Stimulated activated CD8-positive, alpha-beta memory T cell treated with anti-CD3 and anti-CD28 coated beads, Interleukin-4, amount 100 ng/mL, for 4 hours (primary cell): ENCODE data around the gene KRT9.
"Not testable (repeated sequence)": the region's sequence is repeated elsewhere in the genome, so short reads cannot be mapped to it uniquely, and the experiment has no call there.

Experiments
- DNase-seq, 2 donors: peaks; one replicate each; pipeline ENCODE4 v3.0.0-alpha.2; 2020; ENCODE audit warnings: low read depth in 2 of 2, low spot score in 1 of 2

KRT9 gene

DNA sequence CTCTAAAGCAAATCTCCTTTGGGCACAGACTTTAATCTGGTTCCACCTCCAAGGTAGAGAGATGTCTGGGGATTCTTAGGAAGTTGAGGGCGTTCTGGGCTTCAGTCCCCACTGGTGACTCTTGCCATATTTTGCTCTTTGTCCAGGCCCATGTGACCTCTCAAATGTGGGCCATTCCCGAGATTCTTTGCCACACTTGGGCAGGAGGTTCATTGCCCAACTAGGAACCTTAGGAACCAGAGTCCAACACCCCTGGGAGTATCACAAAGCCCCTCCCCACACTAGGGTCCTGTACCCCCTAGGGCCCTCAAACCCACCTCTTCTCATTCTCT, 8.4 kb upstream of the KRT9 start:
- no peak for DNase-seq

DNA sequence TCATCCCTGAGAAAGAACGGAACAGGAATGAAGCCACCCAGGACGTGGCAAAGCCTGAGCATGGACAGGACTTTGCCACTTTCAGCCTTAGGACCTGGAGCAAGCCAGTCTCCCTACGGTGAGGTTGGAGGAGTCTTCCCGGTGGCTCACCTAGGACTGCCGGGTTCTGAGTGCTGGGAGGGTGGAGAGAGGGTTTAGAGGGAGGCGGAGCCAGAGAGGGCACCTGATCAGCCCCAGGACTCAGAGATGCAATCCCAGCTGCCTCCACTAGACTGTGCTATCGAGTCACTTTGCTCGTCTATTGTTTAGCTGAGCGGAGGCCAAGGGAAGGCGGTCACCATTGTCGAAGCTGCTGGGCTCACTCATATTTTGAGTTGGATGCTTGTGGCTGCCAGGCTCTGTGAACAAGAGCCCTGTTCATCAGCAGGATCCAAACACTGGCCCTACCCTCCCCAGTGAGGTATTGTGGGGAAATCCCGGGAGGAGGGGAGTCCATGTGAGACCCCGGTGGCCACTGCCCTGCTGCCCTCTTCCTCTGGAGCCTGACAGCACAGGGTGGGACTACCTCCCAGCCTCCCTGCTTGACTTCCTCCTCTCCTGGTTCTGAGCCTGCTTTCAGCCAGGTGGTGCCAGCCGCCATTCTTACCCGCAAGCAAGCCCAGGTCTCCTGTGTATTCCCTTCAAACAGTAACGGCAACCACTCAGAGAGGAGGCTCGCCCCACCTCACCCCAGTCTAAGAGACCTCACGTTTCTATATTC, 7.8 kb upstream of the KRT9 start:
- peak; percentile 3 to 11 for DNase-seq

DNA sequence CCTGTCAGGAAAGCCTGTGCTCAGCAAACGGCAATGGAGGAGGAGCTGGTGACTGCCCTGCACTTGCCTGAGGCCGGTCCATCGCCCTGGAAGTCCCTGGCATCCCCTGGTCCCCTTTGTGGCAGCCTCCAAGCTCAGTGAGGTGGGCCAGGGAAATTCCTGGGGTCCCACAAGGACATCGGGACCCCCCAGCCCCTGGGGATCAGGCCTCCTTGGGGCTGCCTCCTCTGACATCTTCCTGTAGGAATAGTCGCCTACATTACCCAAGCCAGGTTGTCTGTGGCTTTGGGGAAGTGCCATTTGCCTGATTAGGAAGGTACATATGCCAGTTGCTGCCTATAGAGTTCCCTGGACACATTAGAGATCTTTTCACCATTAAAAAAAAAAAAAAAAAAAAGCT, 7.1 kb upstream of the KRT9 start:
- DNase-seq = no peak

DNA sequence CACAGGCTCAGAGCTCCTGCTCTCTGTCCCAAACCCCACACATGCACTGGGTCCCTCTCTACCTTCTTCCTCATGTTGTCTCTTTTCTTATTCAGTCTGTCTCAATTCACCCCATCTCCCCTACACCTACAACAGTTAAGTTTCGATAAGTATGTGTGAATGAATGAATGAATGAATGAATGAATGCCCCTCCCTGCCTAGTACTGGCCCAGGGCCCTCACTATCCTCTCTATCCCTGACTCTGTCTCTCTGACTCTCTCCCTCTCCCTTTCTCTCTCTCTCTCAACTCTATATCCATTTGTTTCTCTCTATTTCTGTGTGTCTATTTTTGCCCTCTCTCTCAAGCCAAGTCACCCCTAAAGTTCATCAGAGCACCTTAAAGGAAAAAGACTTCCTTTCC, 6.7 kb upstream of the KRT9 start:
- no peak for DNase-seq

DNA sequence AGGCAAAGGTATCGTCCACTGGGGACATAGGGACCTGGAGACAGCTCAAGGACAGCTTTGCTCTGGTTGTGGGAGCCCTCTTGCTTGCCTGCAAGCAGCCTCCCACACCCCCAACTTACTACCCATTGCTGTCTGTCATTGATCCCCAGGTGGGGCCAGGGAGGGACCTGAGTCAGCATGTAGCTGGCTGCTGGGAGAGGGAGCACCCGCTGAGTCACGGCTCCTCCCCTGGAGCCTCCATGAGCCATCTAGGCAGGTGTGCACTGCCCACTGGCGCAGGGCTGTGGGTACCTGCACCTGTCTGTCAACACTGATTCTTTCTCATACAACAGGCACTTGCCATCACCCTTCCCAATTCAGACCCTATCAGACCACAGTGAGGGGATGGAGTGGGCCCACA, 4.9 kb upstream of the KRT9 start:
- not testable (repeated sequence) for DNase-seq

DNA sequence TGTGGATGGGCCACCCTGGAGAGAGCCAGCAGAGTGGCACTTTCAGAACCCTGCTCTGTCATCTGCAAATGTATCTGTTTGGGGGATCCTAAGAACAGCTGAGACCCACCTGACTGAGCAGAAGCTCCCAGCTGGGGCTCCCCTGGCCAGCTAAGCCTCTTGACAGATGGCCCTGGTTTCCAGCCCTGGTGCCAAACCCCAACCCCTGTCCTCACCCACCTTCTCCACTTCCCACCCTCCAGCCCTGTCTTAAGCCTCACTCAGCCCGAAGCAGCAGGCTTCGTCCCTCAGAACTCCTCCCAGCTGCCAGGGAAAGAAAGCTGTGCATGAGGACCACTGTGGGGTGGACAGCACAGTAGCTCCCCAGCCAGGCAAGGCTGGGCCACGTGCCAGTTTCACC, 3.5 kb upstream of the KRT9 start:
- no peak for DNase-seq

DNA sequence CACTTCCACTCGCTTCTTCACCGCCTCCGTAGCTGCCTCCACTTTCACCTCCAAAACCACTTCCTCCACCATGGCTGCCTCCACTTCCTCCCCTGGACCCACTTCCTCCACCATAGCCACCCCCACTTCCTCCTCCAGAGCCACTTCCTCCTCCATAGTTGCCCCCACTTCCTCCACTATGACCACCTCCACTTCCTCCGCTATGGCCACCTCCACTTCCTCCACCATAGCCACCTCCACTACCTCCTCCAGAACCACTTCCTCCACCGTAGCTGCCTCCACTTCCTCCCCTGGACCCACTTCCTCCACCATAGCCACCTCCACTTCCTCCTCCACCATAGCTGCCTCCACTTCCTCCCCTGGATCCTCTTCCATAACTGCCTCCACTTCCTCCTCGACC, 4.5 kb downstream of the KRT9 start:
- DNase-seq = no peak

DNA sequence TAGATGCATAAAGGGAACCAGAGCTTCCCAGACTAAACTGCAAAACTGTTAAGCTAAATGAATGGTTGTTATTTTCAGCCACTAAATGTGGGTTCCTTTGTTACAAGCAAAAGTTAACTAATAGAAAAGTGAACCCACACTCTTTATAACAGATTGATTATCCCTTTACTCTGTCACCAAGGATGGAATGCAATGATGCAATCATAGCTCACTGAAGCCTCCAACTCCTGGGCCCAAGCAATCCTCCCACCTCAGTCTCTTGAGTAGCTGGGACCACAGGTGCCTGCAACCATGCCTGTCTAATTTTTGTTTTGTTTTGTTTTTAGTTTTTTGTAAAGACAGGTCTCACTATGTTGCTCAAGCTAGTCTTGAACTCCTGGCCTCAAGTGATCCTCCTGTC, 6.5 kb downstream of the KRT9 start:
- no peak for DNase-seq

DNA sequence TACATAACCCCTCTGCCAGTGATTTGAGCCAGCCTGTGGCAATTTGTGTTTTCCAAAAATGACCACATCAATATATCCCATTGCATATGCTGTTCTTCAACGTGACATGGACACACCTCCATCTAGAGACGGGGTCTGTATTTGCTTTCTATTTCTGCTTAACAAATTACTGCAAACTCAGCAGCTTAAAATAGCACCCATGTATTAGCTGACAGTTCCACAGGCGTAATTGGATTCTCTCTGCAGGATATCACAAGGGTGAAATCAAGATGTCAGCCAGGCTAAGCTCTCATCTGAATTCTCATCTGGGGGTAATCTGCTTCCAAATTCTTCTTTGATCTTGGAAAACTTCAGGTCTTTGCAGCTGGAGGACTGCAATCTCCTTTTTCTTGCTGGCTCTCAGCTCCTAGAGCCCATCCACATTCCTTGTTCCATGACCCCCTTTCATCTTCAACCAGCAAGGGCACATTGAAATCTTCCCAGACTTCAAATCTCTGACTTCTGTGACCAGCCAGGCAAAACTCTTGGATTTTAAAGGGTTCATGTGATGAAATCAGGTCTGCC, 8.2 kb downstream of the KRT9 start:
- no peak for DNase-seq

DNA sequence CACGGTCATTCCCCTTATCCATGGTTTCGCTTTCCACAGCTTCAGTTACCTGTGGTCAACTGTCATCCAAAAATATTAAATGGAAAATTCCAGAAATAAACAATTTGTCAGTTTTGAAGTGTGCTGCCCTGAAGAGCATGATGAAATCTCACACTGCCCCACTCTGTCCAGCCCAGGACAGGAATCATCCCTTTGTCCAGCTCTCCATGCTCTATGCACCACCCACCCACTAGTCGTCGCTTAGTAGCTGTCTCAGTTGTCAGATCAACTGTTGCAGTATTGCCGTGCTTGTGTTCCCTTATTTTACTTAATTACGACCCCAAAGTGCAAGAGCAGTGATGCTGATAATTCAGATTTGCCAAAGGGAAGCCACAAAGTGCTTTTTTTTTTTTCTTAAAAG, 10.3 kb downstream of the KRT9 start:
- DNase-seq = no peak

DNA sequence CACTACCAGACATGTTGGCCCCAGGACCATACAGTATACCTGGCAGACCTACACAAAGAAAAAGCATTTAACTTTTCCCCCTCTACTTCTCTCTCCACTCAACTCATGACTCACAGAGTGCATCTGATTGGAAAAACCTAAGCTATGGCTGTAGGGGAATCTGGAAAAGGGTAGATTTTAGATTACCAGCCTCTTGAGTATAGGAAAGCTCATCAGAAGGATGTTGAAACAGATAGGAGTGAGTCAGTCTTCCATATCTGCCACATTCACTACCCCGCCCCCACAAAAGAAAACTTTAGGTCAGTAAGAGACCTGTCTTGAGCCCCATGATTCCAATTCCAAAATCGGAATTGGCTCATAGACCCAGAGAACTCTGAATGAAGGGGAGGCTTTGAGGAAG, 12.3 kb downstream of the KRT9 start:
- no peak for DNase-seq

DNA sequence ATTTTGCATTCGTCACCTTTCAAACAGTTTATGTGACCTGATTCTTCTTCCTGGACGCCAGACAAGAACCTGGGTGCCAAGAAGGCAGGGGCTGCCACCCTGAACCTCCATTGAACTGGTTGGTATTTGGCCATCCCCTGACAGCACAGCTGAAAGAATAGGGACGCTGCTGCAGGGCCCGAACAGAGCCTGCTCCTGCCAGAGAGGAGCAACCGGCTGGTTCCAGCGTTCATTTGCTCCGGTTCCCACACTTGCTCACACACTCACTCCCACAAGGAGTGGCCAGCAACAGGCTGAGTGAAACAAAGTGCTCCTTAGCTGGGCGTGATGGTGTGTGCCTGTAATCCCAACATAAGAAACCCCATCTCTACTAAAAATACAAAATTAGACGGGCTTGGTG, 14.9 kb downstream of the KRT9 start:
- no peak for DNase-seq

DNA sequence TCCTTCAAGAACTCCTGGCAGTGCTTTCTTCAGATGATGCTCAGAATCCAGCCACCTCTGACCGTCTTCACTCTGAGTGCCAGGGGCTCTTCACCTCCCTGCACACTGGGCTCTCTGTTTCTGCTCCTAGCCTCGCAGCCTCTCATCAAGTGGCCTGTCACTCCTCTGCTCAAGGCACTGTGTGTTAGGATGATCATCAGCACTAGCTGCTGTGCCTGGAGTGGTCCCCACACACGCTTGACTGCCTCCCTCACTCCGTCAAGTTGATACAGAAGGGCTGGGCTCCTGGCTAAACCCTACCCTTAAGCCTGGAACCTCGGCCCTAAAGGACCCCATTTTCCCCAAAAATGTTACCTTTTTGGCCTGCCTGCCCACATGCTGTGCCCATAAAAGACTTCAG, 15.6 kb downstream of the KRT9 start:
- no peak for DNase-seq

DNA sequence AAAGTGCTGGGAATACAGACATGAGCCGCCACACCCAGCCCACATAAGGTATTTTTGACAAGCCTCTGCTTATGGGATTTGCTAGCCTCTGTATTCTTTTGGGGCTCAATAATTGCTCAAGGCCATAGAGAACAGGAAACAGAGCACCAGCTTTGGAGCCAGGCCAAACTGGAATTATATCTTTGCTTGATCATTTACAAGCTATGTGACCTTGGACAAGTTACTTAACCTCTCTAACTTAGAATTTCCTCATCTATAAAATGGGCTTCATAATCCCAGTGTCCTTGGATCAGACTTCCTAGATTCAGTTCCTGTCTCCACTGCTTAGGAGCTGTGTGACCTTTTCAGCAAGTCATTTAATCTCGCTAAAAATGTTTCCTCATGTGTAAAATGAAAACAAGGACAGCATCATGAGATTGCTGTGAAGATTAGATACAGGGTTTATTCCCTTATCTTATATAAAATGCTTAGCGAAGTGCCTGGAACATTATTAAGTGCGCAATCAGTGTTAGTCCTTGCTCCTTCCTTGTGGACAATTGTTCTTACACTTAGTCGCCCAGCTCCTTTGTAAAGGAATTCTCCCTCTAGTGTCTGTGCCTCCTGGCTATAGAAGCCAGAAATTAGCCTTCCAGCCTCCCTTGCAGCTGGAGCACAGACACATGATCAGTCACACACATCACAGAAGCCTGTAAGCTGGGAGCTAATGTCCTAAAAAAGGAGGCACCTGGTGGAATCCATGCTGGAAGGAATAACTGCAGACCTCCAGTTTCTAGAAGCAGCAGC, 16.6 kb downstream of the KRT9 start:
- no peak for DNase-seq

DNA sequence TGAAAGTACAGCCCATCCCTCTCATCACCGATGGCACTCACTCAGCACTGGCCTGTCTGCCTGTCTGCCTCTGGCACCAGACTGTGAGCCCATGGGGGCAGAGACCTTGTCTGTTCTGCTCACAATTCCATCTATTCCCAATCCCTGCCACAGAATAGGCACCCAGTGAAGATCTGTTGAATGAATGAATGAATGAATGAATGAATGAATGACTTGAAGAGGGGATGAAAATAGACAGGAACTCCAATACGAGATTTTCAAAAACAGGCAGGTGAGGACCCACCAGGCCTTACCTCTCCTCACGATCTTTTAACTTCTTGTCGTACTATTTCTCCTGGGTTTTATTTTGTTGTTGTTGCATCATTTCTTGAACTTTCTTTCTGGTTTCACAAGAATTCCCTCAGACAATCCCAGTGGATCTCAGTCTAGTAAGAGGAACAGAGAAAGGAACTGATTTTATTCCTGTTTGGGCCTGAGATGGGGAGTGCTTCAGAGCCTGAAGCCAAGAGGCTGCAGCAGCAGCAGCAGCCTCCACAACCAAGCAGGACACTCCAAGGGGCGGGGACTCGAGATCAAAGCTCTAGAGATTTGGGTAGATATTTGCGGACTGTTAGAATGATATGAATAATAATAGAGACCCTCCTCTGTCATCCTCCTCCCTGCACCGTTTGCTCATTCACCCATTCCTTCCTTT, 17.7 kb downstream of the KRT9 start:
- DNase-seq = no peak

DNA sequence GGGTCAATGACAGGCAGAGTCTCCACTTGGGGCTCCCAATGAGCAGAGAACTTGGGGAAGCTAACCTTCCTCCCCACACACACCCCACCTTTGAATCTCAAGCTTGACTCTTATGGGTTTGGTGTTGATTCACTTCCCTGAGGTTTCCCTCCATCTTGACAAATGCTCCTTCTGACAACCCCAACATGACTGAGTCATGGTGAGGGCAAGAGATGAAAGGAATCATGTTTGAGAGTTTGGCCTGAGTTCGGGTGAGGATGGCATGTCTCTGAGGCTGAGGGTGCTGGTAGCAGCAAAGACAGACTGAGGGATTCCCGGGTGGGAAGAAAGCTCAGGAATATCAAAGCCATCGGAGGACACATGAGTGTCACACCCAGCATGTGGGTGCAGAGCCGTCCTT, 18.7 kb downstream of the KRT9 start:
- DNase-seq = no peak

DNA sequence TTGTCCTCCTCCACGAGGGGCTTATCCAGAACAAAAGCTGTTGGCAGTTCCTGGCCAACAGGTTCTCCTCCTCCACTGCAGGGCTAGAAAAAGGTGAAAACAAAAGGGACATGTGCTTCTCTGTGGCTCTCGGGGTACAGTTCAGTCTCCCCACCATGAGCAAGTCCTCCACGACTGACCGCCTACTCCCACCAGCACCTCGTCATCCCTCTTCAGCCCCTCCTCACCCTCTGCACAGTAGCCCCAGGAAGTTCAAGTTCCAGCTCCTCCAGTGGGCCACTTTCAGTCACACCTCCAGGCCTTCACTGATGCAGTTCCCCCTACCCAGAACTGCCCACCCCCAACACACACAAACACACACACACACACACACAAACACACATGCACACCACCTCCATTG, 19.4 kb downstream of the KRT9 start:
- no peak for DNase-seq

DNA sequence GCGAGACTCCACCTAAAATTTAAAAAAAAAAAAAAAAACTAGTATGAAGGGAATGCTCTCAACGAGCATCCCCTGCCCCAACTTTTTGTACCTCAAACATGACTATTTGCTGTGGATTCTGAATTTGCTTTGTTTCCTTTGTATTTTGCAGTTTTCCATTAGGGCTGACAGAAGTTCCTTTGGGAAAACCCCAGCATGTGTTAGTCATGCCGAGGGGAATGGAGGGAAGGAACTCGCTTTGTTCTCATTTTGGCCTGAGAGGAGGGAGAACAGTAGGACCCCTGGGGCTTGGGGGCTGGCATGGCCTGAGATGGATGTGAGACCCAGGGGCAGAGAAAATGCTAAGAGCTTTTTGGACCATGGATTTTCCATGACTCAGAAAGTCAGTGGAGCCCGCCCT, 20.5 kb downstream of the KRT9 start:
- DNase-seq = no peak

DNA sequence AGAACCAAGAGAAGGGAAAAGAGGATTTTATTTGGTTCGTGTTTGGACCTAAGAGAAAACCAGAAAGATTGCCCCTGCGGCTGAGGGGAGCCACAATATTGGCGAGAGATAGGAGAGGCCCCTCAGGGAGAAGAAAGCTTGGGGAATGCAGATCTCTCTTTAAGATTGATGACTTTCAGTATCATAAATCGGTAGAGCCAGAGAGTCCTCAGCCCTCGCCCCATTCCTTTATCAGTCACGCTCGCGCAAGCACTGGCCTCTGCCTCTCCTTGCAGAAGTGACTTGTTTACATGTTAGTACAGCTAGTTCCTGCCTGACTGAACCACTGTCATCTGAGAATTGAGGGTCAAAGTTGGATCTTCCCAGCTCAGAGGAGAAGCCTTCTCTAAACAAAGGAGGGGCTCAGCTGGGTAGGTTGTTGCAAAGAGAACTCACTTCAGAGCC, 22.2 kb downstream of the KRT9 start:
- no peak for DNase-seq

DNA sequence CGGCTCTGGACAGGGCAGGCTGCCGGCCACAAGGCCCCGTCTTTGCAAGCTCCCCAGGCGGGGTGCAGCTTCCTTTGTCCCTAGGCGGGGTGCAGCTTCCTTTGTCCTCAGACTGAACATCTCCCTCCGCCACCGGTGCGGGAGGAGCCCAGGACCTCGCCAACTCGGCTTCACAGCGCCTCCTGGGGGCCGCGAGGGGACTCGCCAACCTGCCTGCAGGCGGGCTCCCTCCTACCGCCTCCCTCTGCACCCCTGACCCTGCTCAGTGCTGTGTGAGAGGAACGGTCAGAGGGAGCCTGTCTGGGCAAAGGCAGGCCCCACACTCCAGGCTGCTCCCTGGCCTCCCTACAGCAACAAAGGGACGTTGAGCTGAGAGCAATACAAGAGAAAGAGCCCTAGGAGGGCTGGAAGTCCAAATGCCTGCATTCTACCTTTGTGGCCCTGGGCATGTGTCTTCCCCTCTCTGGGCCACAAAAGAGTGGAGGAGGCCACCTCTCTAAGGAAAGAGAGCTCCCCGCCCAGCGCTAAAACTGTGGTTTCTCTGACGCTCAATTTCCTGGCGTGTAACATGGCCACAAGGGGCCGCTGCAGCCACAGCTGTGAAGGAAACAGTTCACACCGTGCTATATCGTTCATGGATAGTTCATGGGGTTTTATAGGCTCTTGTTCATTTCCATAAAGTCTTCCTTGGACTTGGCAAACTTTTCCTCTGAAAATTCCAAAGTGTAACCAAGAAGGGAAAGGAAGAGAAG, 22.8 kb downstream of the KRT9 start:
- peak; percentile 59 to 74 for DNase-seq
